Cardiac muscle cell (in vitro differentiated cells and primary cell): ENCODE results near the gene STAG3. TPM values are rescaled to one million over a fixed set of nuclear protein-coding genes. Genes with fewer than 3 reads are reported as not detected.
"Not testable (repeated sequence)": the region's sequence is repeated elsewhere in the genome, so short reads cannot be mapped to it uniquely, and the experiment has no call there.

Experiments used
- DNase-seq, 2 donors: peaks; one replicate each; pipeline versions ENCODE4 v3.0.0 to v3.0.0-alpha.2; 2010 to 2017; ENCODE audit warnings: low read depth in 1 of 2, low spot score in 1 of 2
- H3K27ac ChIP-seq: fragments of 200-600 bp; sonication (generic); 2 replicates; pipeline ENCODE4 v1.5.1; 2016
- H3K27me3 ChIP-seq: fragments of 200-600 bp; sonication (generic); 2 replicates; pipeline ENCODE4 v1.6.0; 2016; ENCODE audit warnings: control low read depth
- H3K36me3 ChIP-seq: fragments of 200-600 bp; sonication (generic); 2 replicates; pipeline ENCODE4 v1.5.1; 2016; ENCODE audit warnings: control low read depth
- H3K4me1 ChIP-seq: fragments of 200-600 bp; sonication (generic); 2 replicates; pipeline ENCODE4 v1.8.1; 2017; ENCODE audit warnings: low read depth, mild to moderate bottlenecking, mixed run types
- H3K4me3 ChIP-seq: fragments of 200-600 bp; sonication (generic); 2 replicates; pipeline ENCODE4 v1.5.1; 2016; ENCODE audit warnings: mild to moderate bottlenecking
- H3K9me3 ChIP-seq: fragments of 200-600 bp; sonication (generic); 2 replicates; pipeline ENCODE4 v1.5.1; 2017; ENCODE audit warnings: low read depth, mild to moderate bottlenecking, control low read depth
- polyA plus RNA-seq: library from polyadenylated mRNA; unstranded; fragments of >200 nt; fragmentation: Nextera tagmentation; extraction: Ambion mirVana; gene quantifications from 2 replicates; pipeline ENCODE4 v1.2.1, GENCODE V29; 2016
- total RNA-seq: library from RNA; depleted of rRNA; stranded (reverse); fragments of >200 nt; gene quantifications from 2 replicates; pipeline ENCODE4 v1.2.3, GENCODE V29; 2016
- TF ChIP-seq, protein P1 (sequence below): IDR thresholded peaks from 2 replicates; pipeline ENCODE4 v1.5.1; 2012; ENCODE audit warnings: low read depth, mild to moderate bottlenecking, low read length

STAG3 gene
- total and polyA plus RNA-seq, 2 experiments from 2014 or later = 2.0 to 5.8 TPM

DNA sequence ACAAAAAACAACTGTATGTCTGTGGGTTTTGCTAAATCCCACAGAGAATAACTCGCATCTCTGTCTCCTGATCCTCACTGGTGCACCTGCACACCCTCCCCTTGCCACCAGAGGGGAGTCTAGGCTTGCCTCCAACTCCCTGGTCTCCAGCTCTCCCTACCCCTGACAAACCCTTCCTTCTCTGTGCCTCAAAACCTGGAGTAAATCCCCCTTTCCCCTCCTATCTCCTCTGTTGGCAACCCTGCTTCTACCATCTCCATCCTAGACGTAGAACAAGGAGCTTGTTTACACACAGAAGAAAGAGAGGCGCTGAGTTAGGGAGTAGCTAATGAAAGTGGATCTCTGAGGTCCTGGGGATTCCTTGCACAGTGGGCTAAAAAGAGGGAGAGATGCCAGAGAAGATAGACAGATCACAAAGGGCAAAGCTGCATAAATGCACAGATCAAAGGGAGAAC lies 45.0 kb upstream of the STAG3 start:
- peak; percentile 78 to 79 for DNase-seq
- H3K27ac ChIP-seq = no peak overlapping the region
- H3K4me1 ChIP-seq = no peaks in the 10 kb centered on the region
- no peaks in the 10 kb centered on the region for H3K27me3 ChIP-seq
- TF ChIP-seq, protein P1, sequence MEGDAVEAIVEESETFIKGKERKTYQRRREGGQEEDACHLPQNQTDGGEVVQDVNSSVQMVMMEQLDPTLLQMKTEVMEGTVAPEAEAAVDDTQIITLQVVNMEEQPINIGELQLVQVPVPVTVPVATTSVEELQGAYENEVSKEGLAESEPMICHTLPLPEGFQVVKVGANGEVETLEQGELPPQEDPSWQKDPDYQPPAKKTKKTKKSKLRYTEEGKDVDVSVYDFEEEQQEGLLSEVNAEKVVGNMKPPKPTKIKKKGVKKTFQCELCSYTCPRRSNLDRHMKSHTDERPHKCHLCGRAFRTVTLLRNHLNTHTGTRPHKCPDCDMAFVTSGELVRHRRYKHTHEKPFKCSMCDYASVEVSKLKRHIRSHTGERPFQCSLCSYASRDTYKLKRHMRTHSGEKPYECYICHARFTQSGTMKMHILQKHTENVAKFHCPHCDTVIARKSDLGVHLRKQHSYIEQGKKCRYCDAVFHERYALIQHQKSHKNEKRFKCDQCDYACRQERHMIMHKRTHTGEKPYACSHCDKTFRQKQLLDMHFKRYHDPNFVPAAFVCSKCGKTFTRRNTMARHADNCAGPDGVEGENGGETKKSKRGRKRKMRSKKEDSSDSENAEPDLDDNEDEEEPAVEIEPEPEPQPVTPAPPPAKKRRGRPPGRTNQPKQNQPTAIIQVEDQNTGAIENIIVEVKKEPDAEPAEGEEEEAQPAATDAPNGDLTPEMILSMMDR = peak; percentile 96
- no peak overlapping the region for H3K4me3 ChIP-seq
- H3K9me3 ChIP-seq = no peaks in the 10 kb centered on the region
- no peaks in the 10 kb centered on the region for H3K36me3 ChIP-seq

DNA sequence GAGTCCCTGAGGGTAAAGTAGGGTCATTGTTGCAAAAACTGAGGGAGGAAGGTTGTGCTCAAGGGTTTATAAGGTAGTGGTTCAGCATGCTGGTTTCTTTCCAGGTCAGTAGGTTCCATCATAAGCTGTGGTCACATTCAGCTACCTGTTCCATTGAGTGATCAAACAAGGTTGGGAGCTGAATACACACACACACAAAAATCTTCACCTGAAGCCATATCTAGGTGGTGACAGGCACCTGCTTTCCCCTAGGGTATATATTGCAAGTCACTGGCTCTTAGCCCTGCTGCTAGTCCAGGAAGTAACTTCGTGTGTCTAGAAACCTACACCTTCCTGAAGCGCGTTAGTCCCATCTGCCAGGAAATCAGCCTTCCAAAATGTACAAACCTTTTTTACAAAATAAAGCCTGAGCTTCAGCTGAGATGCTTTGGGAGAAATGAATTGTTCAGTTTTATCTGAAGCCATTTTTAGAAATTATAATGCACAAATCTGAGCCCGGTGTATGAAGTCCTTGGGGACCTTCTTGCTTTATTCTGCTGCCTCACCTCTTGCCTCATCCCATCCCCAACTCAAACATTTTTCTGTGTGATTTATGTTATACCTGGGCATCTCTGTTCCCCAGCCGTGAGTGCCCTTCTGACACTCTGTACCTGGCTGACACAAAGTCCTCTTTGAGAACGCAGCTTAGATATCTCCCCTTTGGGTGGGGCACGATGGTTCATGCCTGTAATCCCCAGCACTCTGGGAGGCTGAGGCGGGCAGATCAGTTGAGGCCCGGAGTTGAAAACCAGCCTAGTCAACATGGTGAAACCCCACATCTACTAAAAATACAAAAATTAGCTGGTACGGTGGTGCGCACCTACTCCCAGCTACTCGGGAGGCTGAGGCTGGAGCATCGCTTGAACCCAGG lies 39.6 kb upstream of the STAG3 start:
- Histone ChIP-seq H3K36me3 (no peaks in the 10 kb centered on the region), H3K27ac (no peak overlapping the region), H3K4me1 (no peaks in the 10 kb centered on the region), H3K4me3 (no peak overlapping the region), H3K27me3 (no peaks in the 10 kb centered on the region), H3K9me3 (no peaks in the 10 kb centered on the region)
- DNase-seq = no peak
- TF ChIP-seq, protein P1 = no peak

DNA sequence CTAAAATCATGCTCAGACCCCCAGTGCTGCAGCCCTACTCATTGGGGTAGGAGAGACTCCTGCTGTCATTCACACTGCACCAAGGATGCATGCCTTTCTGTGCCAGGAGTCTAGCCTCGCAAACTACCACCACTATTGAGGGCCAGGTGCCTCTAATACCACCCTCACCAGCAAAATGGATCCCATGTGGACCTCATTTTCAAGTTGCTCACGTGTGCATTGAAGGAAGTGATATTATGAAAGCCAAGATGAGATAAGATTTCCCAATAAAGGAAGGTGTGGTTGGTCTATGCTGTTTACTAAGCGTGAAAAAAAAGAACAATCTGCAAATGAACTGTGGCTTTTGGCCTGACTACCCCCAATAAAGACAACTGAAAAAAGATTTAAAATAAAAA lies 36.2 kb upstream of the STAG3 start:
- no peak overlapping the region for H3K27ac ChIP-seq
- no peak overlapping the region for H3K4me3 ChIP-seq
- no peaks in the 10 kb centered on the region for H3K27me3 ChIP-seq
- H3K4me1 ChIP-seq = no peaks in the 10 kb centered on the region
- no peaks in the 10 kb centered on the region for H3K36me3 ChIP-seq
- no peak for DNase-seq
- H3K9me3 ChIP-seq = no peaks in the 10 kb centered on the region
- TF ChIP-seq, protein P1 = no peak

DNA sequence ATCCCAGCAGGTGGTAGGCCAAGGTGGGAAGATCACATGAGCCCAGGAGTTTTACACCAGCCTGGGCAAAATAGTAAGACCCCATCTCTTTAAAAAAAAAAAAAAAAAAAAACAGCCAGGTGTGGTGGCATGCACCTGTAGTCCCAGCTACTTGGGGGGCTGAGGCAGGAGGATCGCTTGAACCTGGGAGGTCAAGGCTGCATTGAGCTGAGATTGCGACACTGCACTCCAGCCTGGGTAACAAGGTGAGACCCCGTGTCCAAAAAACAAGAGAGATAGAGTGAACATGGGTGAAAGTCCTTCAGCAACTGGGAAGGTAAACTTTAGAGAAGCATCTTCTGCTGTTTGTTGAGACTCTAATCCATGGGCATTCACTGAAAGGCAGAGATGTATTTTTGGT lies 35.3 kb upstream of the STAG3 start:
- H3K4me1 ChIP-seq = no peaks in the 10 kb centered on the region
- TF ChIP-seq, protein P1 = no peak
- H3K36me3 ChIP-seq = no peaks in the 10 kb centered on the region
- H3K27me3 ChIP-seq = no peaks in the 10 kb centered on the region
- H3K27ac ChIP-seq = no peak overlapping the region
- H3K9me3 ChIP-seq = no peaks in the 10 kb centered on the region
- no peak for DNase-seq
- H3K4me3 ChIP-seq = no peak overlapping the region

DNA sequence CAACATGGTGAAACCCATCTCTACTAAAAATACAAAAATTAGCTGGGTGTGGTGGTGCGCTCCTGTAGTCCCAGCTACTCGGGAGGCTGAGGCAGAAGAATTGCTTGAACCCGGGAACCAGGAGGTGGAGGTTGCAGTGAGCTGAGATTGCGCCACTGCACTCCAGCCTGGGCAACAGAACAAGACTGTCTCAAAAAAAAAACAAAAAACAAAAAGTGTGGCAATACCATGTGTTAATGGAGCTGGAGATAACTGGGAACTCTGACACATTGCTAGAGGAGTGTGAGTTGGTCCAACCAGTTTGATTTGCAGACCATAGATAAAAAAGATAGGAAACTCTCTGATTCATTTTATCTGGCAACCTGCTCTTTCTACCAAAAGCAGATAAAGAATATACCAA lies 31.4 kb upstream of the STAG3 start:
- peak in 1 of 2 donors; percentile 86 for DNase-seq
- H3K4me1 ChIP-seq, H3K9me3 ChIP-seq, H3K27ac ChIP-seq, H3K27me3 ChIP-seq, H3K36me3 ChIP-seq, H3K4me3 ChIP-seq: not testable (repeated sequence)

DNA sequence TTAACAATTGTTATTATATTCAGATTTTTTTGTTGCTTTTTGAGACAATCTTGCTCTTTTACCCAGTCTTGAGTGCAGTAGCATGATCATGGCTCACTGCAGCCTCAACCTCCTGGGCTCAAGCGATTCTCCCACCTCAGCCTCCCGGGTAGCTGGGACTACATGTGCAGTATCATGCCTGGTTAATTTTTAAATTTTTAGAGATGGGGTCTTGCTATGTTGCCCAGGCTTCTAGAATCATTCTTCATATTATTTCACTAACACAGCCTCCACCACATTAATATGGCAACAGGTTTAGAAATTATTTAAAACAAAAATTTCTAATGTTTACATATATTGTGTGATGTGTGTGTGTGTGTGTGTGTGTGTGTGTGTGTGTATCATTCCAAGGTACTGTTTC lies 30.4 kb upstream of the STAG3 start:
- no peaks in the 10 kb centered on the region for H3K27me3 ChIP-seq
- no peak overlapping the region for H3K27ac ChIP-seq
- H3K4me1 ChIP-seq = no peaks in the 10 kb centered on the region
- no peaks in the 10 kb centered on the region for H3K9me3 ChIP-seq
- DNase-seq = no peak
- H3K4me3 ChIP-seq = no peak overlapping the region
- no peaks in the 10 kb centered on the region for H3K36me3 ChIP-seq
- TF ChIP-seq, protein P1 = no peak
